Stimulated activated effector memory CD8-positive, alpha-beta T cell treated with anti-CD3 and anti-CD28 coated beads, Interleukin-12 subunit alpha, Interleukin-12 subunit beta, amount 100 ng/mL, for 72 hours (primary cell): ENCODE results near the gene TRIL.

ENCODE experiments used
- ATAC-seq: fragments of 150-1000 bp; cut with Tn5 transposase; 2 replicates; pipeline ENCODE4 v1.10.0; 2021
- DNase-seq, 2 donors: peaks; one replicate each; pipeline ENCODE4 v3.0.0; 2021 to 2022; ENCODE audit warnings: low spot score in 2 of 2
- H3K27ac Mint-ChIP-seq: one replicate; pipeline ENCODE4 v1.8.0; 2022; ENCODE audit warnings: mild to moderate bottlenecking, mixed read lengths
- H3K36me3 Mint-ChIP-seq: one replicate; pipeline ENCODE4 v1.8.0; 2022; ENCODE audit warnings: mild to moderate bottlenecking, mixed read lengths
- H3K4me1 Mint-ChIP-seq: one replicate; pipeline ENCODE4 v1.8.0; 2022; ENCODE audit warnings: mixed read lengths
- H3K4me3 Mint-ChIP-seq: one replicate; pipeline ENCODE4 v1.8.0; 2022; ENCODE audit warnings: mild to moderate bottlenecking, mixed read lengths
- H3K9me3 Mint-ChIP-seq: one replicate; pipeline ENCODE4 v1.8.0; 2022; ENCODE audit warnings: mixed read lengths

TRIL gene, protein sequence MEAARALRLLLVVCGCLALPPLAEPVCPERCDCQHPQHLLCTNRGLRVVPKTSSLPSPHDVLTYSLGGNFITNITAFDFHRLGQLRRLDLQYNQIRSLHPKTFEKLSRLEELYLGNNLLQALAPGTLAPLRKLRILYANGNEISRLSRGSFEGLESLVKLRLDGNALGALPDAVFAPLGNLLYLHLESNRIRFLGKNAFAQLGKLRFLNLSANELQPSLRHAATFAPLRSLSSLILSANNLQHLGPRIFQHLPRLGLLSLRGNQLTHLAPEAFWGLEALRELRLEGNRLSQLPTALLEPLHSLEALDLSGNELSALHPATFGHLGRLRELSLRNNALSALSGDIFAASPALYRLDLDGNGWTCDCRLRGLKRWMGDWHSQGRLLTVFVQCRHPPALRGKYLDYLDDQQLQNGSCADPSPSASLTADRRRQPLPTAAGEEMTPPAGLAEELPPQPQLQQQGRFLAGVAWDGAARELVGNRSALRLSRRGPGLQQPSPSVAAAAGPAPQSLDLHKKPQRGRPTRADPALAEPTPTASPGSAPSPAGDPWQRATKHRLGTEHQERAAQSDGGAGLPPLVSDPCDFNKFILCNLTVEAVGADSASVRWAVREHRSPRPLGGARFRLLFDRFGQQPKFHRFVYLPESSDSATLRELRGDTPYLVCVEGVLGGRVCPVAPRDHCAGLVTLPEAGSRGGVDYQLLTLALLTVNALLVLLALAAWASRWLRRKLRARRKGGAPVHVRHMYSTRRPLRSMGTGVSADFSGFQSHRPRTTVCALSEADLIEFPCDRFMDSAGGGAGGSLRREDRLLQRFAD

GRCh38 chr7:28958235-28958979 lies at the start of gene TRIL:
TSS of gene TRIL (minus strand) at chr7:28958330. CDS start at chr7:28958046, 284 bp downstream.
- ATAC-seq (no peak), DNase-seq (peak in 1 of 2 donors; percentile 48)
- Mint-ChIP-seq H3K27ac (no peak within 1 kb of the TSS), H3K36me3 (no peaks in the 10 kb centered on the region), H3K4me3 (peak within 1 kb of the TSS; percentile 45), H3K9me3 (no peaks in the 10 kb centered on the region), H3K4me1 (peaks cover 6% of the 10 kb centered on the region)

DNA sequence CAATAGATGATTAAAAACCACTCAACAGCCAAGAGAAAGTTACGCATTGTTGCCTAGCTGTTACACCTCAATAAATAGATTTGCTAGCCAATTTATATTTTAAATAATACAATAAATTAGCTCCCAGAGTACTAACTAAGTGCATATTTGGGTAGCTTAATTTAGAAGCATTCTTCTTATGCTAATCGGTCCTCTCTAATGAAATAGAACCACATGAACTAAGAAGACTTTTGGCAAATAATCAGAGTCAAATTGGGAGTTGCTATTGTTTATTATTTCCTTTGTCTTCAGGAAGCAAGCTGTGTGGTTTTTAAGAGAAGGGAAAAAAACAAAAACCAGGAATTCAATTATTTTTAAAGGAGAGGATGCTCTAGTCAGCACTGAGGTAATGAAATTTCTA lies 49.0 kb upstream of the TRIL start:
- H3K9me3 Mint-ChIP-seq, result no peaks in the 10 kb centered on the region
- DNase-seq (no peak), ATAC-seq (no peak)
- H3K36me3 Mint-ChIP-seq, result no peaks in the 10 kb centered on the region
- H3K27ac Mint-ChIP-seq, result no peak overlapping the region
- H3K4me1 Mint-ChIP-seq, result no peaks in the 10 kb centered on the region
- H3K4me3 Mint-ChIP-seq, result no peak overlapping the region

DNA sequence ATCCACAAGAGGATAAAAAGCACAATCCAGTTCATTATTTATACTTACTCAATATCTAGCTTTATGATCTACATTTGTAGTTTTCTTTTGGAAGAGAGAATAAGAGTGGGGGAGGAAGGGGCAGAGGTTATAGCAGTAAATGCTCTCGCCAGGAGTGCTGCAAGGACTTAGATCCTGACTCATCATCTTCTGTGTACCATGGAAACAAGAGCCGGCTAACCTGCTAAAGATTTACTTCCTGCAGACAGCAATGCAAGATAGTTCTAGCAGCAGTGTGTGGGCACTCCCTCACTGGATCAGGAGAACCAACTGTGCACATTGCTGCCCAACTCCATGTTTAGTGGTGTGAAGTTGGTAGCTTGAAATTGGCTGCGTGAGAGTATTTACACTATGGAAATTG lies 47.7 kb upstream of the TRIL start:
- Mint-ChIP-seq H3K27ac (no peak overlapping the region), H3K9me3 (no peaks in the 10 kb centered on the region)
- ATAC-seq, result no peak

GRCh38 chr7:29005406-29005805 lies 47.3 kb upstream of the TRIL start:
- no peak for ATAC-seq
- H3K4me1 Mint-ChIP-seq, result no peaks in the 10 kb centered on the region
- no peak overlapping the region for H3K4me3 Mint-ChIP-seq

More for the DNA sequence above, 47.7 kb upstream of the TRIL start:
- H3K36me3 Mint-ChIP-seq, result no peaks in the 10 kb centered on the region
- no peak overlapping the region for H3K4me3 Mint-ChIP-seq
- H3K4me1 Mint-ChIP-seq, result no peaks in the 10 kb centered on the region
- DNase-seq, result no peak

GRCh38 chr7:29003703-29004102 lies 45.6 kb upstream of the TRIL start:
- Mint-ChIP-seq H3K4me3 (no peak overlapping the region), H3K4me1 (no peaks in the 10 kb centered on the region), H3K27ac (no peak overlapping the region), H3K36me3 (no peaks in the 10 kb centered on the region), H3K9me3 (no peaks in the 10 kb centered on the region)
- ATAC-seq, result no peak
- DNase-seq, result peak in 1 of 2 donors; percentile 33

More at GRCh38 chr7:29005406-29005805, 47.3 kb upstream of the TRIL start:
- Mint-ChIP-seq H3K27ac (no peak overlapping the region), H3K36me3 (no peaks in the 10 kb centered on the region), H3K9me3 (no peaks in the 10 kb centered on the region)
- no peak for DNase-seq

DNA sequence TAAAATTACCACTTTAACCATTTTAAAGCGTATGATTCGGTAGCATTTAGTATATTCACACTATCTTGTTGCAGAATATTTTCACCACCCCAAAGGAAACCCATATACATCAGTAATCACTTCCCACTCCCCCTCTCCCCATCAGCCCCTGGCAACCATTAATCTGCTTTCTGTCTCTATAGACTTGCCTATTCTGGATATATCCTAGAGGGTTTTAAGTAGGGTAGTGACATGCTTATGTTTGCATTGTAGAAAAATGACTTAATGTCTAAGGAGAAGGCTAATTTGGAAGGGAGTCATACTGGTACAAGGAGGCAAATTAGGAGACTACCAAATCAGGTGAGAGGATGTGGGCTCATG lies 42.6 kb upstream of the TRIL start:
- no peaks in the 10 kb centered on the region for H3K4me1 Mint-ChIP-seq
- ATAC-seq (no peak), DNase-seq (no peak)
- no peaks in the 10 kb centered on the region for H3K36me3 Mint-ChIP-seq
- H3K27ac Mint-ChIP-seq, result no peak overlapping the region
- H3K9me3 Mint-ChIP-seq, result no peaks in the 10 kb centered on the region
- H3K4me3 Mint-ChIP-seq, result no peak overlapping the region

DNA sequence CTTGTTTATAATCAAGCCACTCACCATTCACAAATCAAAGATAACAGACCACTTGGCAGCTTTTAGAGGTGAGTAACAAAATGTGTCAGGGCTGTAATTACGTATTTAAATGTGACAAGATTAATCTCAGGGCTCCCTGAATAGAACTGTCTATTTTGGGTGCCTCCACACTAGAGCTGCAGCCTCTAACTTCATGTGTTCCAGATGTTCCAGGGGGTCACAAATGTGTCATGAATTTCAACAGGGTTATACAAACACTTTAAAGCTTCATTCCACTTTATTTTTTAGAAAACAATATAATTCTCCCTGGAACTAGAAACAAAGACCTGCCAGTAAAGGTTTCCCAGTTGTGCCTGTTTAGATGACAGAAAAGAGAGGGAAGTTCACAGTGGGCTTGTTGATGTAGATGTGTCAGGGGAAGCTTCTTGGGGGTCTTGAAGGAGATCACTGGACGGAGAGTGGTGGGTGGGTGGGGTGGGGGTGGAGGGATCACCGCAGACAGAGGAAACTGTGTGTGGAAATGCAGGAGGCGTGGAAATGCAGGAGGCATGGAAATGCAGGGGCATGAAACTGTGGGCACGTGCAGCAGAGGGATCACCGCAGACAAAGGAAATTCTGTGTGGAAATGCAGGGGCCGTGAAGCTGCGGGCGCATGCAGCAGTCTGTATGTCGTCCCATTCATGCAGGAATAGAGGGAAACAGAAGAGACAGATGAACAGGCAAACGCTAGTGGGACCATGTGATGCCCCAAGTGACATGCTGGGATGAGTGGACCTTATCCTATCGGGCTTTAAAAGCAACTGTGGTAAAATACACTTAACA lies 42.0 kb upstream of the TRIL start:
- DNase-seq (peak in 1 of 2 donors; percentile 18), ATAC-seq (no peak)
- Mint-ChIP-seq H3K4me1 (no peaks in the 10 kb centered on the region), H3K36me3 (no peaks in the 10 kb centered on the region), H3K27ac (no peak overlapping the region), H3K9me3 (no peaks in the 10 kb centered on the region), H3K4me3 (no peak overlapping the region)

DNA sequence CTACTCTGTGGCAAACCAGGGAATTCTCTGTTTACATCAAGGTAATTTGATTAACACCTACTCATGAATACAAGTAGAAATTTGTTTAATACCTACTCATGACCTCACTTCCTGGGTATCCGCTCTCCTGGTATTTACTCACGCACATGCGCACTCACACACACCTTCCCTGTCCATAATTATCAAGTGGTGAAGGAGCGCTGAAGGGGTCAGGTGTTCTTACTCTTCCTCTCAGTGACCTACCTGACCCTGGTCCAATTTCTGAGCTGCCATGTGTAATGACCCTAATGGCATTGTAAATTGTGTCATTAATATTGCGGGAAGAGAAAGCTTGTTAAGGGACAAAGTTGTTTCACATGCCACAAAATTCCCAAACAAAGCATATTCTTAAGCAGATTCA lies 41.3 kb upstream of the TRIL start:
- Mint-ChIP-seq H3K4me3 (no peak overlapping the region), H3K9me3 (no peaks in the 10 kb centered on the region), H3K4me1 (no peaks in the 10 kb centered on the region), H3K36me3 (no peaks in the 10 kb centered on the region), H3K27ac (no peak overlapping the region)
- DNase-seq (no peak), ATAC-seq (no peak)

- no peak overlapping the region for H3K27ac Mint-ChIP-seq
- H3K4me1 Mint-ChIP-seq, result no peaks in the 10 kb centered on the region
- no peaks in the 10 kb centered on the region for H3K9me3 Mint-ChIP-seq
- DNase-seq (no peak), ATAC-seq (no peak)
- no peaks in the 10 kb centered on the region for H3K36me3 Mint-ChIP-seq
- H3K4me3 Mint-ChIP-seq, result no peak overlapping the region
Observed at GRCh38 chr7:28998105-28998504, 40.0 kb upstream of the TRIL start.

DNA sequence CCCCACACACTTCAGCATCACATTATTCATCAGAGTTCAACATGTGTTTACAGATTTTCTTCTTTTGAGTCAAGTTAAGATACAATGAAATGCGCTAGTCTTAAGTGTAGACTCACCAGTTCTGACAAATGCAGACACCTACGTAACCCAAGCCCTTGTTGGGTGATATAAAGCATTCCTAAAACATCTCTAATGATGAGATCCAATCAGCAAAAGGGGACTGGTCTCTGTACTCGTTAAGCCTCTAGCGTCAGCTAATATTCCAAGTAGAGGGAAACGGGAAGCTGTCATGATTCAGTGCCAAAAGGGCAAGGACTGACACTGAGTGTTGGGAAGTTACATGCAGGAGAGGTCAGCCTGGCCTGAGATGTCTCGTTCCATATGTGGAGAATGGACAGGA lies 38.7 kb upstream of the TRIL start:
- Mint-ChIP-seq H3K36me3 (no peaks in the 10 kb centered on the region), H3K4me3 (no peak overlapping the region), H3K9me3 (no peaks in the 10 kb centered on the region), H3K4me1 (no peaks in the 10 kb centered on the region), H3K27ac (no peak overlapping the region)
- no peak for ATAC-seq
- DNase-seq, result no peak

DNA sequence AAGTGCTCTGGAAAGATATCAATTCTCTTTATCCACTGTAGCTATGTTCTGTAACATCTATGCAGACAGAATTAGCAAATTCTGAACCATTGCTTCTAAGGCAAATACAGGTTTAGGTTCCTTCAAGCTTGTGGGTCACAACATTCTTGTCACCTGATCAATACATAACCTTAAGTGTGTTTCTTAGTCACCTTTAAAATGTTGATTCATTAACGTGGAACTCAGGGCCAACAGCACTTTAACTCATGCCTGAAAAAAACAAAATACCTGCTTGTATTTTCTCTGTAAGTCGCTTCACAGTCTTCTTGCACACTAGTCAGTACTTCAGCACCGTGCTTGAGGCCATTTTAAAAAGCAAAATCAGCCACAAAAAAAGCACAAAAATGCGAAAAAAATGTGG lies 35.2 kb upstream of the TRIL start:
- peak in 1 of 2 donors; percentile 0 for DNase-seq
- Mint-ChIP-seq H3K4me1 (no peaks in the 10 kb centered on the region), H3K9me3 (no peaks in the 10 kb centered on the region), H3K27ac (no peak overlapping the region), H3K36me3 (no peaks in the 10 kb centered on the region), H3K4me3 (no peak overlapping the region)
- no peak for ATAC-seq

- H3K9me3 Mint-ChIP-seq, result no peaks in the 10 kb centered on the region
- H3K27ac Mint-ChIP-seq, result no peak overlapping the region
- DNase-seq (no peak), ATAC-seq (no peak)
- H3K36me3 Mint-ChIP-seq, result no peaks in the 10 kb centered on the region
- no peak overlapping the region for H3K4me3 Mint-ChIP-seq
- H3K4me1 Mint-ChIP-seq, result no peaks in the 10 kb centered on the region
Observed at GRCh38 chr7:28992798-28993197, 34.7 kb upstream of the TRIL start.

- no peak overlapping the region for H3K27ac Mint-ChIP-seq
- ATAC-seq (no peak), DNase-seq (peak in 1 of 2 donors; percentile 18)
- no peak overlapping the region for H3K4me3 Mint-ChIP-seq
- H3K36me3 Mint-ChIP-seq, result no peaks in the 10 kb centered on the region
- no peaks in the 10 kb centered on the region for H3K9me3 Mint-ChIP-seq
- H3K4me1 Mint-ChIP-seq, result no peaks in the 10 kb centered on the region
Observed at GRCh38 chr7:28990200-28990960, 32.2 kb upstream of the TRIL start.
